Adrenal gland (tissue), 5 donors: ENCODE results near the gene ITGBL1.

Source experiments
- POLR2A ChIP-seq, 2 donors: fragments of 450-650 bp; IDR thresholded peaks; one replicate each; pipeline ENCODE4 v1.6.1; 2017; ENCODE audit warnings: antibody characterized with exemption in 2 of 2, mild to moderate bottlenecking in 2 of 2, moderate library complexity in 1 of 2
- TF ChIP-seq, protein P1 (sequence below), 6 experiments: fragments of 450-650 bp in 4 of 6; fragments of 200-600 bp in 2 of 6; sonication (generic) in 1 of 6; IDR thresholded peaks; 1 replicate in 5 of 6; 2 replicates in 1 of 6; pipeline versions ENCODE4 v1.5.1 to v1.8.0; 2016 to 2021; ENCODE audit warnings: antibody characterized with exemption in 6 of 6, mild to moderate bottlenecking in 2 of 6, moderate library complexity in 1 of 6
- donor health status: DM: no; HTN: no; CAD: no.

DNA sequence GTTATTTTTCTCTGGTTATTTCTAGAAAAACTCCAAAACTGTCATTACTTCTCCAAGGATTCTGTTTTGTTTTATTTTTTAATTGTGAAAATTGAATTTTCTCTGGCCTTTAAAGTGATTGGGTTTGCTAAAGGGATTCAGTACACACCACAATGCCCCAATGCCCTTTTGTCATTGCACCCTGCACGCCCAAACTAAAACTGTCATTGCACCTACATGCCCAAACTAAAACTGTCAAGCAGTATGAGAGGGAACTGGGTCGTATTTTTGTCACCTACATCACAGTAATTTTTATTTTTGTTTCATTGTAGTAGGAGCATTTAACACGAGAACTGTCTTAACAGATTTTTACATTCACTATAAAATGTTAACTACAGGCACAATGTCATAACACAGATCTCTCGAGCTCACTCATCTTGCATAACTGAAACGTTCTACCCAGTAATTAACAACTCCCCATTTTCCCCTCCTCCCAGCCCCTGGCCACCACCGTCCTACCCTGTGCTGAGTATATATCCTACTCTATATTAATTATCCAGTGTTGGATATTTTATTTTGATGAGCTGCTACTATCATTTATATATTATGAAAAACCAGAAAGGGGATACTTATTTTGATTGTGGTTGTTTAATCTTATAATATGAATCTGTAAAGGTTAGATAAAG, 43.4 kb upstream of the ITGBL1 start:
- TF ChIP-seq, protein P1, sequence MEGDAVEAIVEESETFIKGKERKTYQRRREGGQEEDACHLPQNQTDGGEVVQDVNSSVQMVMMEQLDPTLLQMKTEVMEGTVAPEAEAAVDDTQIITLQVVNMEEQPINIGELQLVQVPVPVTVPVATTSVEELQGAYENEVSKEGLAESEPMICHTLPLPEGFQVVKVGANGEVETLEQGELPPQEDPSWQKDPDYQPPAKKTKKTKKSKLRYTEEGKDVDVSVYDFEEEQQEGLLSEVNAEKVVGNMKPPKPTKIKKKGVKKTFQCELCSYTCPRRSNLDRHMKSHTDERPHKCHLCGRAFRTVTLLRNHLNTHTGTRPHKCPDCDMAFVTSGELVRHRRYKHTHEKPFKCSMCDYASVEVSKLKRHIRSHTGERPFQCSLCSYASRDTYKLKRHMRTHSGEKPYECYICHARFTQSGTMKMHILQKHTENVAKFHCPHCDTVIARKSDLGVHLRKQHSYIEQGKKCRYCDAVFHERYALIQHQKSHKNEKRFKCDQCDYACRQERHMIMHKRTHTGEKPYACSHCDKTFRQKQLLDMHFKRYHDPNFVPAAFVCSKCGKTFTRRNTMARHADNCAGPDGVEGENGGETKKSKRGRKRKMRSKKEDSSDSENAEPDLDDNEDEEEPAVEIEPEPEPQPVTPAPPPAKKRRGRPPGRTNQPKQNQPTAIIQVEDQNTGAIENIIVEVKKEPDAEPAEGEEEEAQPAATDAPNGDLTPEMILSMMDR (IDR thresholded peaks at IDR 0.05), result no peak
- no peak for TF ChIP-seq POLR2A (IDR thresholded peaks at IDR 0.05)
